ENCODE data around the gene SGCA.

SGCA gene

DNA sequence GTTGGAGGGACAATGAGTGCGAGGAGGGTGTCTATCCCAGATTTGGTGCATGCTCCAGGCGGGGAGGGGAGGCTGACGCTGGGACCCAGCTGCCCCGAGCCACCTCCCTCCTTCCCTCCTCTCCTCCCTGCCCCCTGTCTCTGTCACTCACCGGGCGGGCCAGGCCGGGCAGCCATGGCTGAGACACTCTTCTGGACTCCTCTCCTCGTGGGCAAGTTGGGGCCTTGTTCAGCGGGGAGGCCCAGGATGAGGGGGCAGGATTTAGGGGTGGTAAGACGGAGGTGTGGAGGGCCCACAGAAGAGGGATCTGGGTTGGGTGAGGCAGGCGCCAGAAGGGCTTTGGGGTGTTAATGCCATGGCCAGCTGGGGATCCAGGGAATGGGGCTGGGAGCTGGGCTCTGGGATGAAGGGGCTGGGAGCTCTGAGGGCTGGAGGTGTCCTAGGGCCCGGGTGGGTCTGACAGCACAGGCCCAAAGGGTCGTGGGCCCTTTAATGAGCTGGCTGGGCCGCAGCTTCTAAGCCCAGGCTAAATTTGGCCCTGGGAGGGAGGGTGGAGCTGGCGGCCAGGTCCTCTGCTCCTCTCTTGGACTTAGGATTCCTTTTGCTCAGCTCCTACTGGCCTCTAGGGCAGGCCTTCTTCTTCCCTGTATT, at the start of gene SGCA:
TSS of gene SGCA (plus strand) at position 139 of the 651 bp plus-strand sequence. CDS start at position 175, 36 bp downstream.
- no peaks in the 10 kb centered on the region for H3K36me3 ChIP-seq (ENCODE audit: control insufficient read depth, insufficient read depth, low read length)
- H3K27me3 ChIP-seq (ENCODE audit: control insufficient read depth, insufficient read depth, low read length) = peaks cover 5% of the 10 kb centered on the region
- H3K9me3 ChIP-seq (ENCODE audit: control insufficient read depth, low read length) = no peaks in the 10 kb centered on the region
- peak within 1 kb of the TSS; percentile 39 for H3K9ac ChIP-seq (ENCODE audit: low read length)
- H3K4me3 ChIP-seq (ENCODE audit: low read length) = no peak within 1 kb of the TSS
- peaks cover 11% of the 10 kb centered on the region for H3K4me1 ChIP-seq (ENCODE audit: control insufficient read depth, insufficient read depth, low read length)

DNA sequence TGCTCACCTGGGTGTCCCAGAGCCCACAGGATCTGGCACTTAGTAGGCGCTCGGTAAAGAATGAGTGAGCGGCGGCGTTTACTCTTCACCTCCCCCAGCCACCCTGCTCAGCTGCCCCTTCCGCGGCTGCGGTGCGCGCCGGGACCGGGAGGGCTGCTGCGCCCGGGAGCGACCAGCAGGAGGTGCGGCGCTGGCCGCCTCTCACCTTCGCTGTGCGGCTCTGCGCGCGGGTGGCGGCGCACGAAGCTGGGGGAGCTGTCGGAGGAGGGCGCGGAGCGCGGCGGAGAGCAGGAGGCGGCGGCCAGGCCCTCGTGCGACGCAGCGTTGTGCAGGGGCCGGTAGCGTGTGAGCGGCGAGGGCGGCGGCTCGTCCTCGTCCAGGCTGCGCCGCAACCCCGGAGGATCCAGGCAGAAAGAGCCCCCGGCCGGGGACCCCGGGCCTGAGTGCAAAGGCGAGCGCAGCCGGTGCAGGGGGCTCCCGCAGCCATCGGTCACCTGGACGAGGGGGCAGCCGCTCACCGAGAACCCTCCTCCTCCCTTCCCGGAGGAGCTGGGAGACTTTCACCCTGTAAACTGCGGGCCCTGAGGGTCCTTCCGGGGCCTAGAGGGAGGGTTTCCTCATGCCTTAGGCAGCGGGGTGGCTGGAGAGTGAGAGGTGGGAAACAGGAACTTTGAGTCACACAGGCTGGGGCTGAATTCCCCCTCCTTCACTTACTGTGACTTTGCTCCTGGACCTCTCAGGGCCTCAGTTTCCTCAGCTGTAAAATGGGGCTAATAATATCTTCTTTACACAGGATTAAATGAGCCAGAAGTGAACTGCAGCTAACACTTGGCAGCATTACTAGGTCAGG, 48.4 kb upstream of the SGCA start:
- Histone ChIP-seq H3K9me3 (ENCODE audit: control insufficient read depth, low read length) (no peaks in the 10 kb centered on the region), H3K9ac (ENCODE audit: low read length) (no peak overlapping the region), H3K36me3 (ENCODE audit: control insufficient read depth, insufficient read depth, low read length) (no peaks in the 10 kb centered on the region), H3K27me3 (ENCODE audit: control insufficient read depth, insufficient read depth, low read length) (peaks cover 17% of the 10 kb centered on the region), H3K4me3 (ENCODE audit: low read length) (no peak overlapping the region), H3K4me1 (ENCODE audit: control insufficient read depth, insufficient read depth, low read length) (peaks cover 13% of the 10 kb centered on the region)

DNA sequence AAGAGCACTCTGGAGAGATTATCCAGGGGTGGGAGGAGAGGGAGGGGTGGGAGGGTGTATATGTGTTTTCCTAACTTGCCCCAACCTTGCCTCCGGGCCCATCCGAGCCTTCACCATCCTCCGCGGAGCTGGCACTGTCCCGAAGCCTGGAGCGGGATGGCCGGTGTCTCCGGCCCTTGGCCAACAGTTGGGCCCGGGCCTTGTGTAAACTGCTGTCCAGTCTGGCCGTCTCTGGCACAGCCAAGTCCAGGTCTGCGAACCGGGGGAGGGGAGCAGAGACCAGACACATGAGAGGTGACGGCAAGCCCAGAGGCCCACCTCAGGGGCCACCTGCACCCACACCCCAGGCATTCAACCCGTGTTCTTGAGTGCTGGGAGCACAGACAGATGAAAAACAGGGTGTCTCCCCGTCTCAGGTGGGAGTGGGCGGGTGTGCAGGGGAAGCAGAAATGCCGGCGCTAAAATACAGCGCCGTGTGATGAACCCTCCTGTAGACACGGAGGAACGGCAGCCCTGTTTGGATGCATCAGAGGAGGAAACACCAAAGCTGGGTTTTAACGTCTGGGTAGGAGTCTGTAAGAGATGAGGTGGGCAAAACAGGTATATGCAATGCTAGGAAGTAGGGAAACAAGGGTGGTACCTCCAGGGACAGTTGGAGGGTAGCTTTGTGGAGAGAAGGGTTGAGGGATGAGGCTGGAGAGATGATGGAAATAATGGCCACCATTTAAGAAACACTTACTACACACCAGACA, 47.6 kb upstream of the SGCA start:
- H3K9me3 ChIP-seq (ENCODE audit: control insufficient read depth, low read length) = no peaks in the 10 kb centered on the region
- H3K27me3 ChIP-seq (ENCODE audit: control insufficient read depth, insufficient read depth, low read length) = peaks cover 17% of the 10 kb centered on the region
- peaks cover 9% of the 10 kb centered on the region for H3K4me1 ChIP-seq (ENCODE audit: control insufficient read depth, insufficient read depth, low read length)
- H3K9ac ChIP-seq (ENCODE audit: low read length) = no peak overlapping the region
- H3K36me3 ChIP-seq (ENCODE audit: control insufficient read depth, insufficient read depth, low read length) = no peaks in the 10 kb centered on the region
- H3K4me3 ChIP-seq (ENCODE audit: low read length) = no peak overlapping the region

DNA sequence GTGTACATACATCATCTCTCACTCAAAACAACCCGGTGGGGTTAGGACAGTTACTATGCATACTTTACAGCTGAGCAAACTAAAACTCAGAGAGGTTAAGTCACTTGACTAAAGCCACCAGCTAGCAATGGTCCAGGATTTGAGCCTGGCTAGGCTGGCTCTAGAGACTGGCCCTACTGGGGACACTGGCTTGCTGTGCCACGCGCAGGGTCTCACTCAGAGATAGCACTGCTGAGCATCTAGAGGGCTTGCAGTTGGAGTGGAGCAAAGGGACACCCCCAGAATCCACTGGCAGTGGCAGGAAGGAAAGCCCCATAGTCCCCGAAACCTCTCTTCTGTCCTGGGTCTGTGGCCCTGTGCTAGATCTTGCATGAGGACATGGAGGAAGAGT, 47.0 kb upstream of the SGCA start:
- no peaks in the 10 kb centered on the region for H3K36me3 ChIP-seq (ENCODE audit: control insufficient read depth, insufficient read depth, low read length)
- no peak overlapping the region for H3K4me3 ChIP-seq (ENCODE audit: low read length)
- H3K4me1 ChIP-seq (ENCODE audit: control insufficient read depth, insufficient read depth, low read length) = peaks cover 13% of the 10 kb centered on the region
- no peak overlapping the region for H3K9ac ChIP-seq (ENCODE audit: low read length)
- no peaks in the 10 kb centered on the region for H3K9me3 ChIP-seq (ENCODE audit: control insufficient read depth, low read length)
- H3K27me3 ChIP-seq (ENCODE audit: control insufficient read depth, insufficient read depth, low read length) = peaks cover 17% of the 10 kb centered on the region

DNA sequence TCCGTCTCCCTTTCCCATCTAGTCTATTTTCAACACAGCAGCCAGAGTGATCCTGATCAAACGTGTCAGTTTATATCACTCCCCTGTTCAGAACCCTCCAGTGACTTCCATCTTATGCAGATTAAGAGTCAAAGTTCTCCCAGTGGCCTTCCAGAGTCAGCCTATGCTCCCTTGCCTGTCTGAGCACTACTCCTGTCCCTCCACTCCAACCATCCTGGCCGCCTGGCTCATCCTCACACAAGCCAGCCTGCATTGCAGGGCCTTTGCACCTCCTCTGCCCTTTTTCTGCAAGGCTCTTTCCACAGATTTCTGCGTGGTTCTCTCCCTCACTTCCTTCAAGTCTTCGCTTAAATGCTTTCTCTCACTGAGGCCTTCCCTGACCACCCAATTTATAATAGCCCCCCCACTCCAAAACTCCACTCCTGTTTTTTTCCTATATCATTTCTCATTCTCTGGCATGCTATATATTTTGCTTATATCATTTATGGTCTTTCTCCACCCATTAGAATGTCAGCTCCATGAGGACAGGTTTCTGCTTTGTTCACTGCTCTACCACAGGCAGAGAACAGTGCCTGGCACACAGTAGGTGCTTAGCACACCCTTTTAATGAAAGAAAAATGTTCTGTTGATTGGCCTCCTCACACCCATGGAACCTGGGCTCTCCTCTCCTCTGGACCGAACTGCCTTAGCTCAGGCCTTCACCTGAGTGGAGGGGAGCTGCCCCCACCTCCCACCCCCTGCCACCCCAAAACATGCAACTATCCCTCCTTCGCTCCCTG, 45.1 kb upstream of the SGCA start:
- H3K36me3 ChIP-seq (ENCODE audit: control insufficient read depth, insufficient read depth, low read length) = no peaks in the 10 kb centered on the region
- H3K27me3 ChIP-seq (ENCODE audit: control insufficient read depth, insufficient read depth, low read length) = peaks cover 17% of the 10 kb centered on the region
- H3K4me1 ChIP-seq (ENCODE audit: control insufficient read depth, insufficient read depth, low read length) = peaks cover 17% of the 10 kb centered on the region
- no peak overlapping the region for H3K9ac ChIP-seq (ENCODE audit: low read length)
- H3K9me3 ChIP-seq (ENCODE audit: control insufficient read depth, low read length) = no peaks in the 10 kb centered on the region
- H3K4me3 ChIP-seq (ENCODE audit: low read length) = no peak overlapping the region

DNA sequence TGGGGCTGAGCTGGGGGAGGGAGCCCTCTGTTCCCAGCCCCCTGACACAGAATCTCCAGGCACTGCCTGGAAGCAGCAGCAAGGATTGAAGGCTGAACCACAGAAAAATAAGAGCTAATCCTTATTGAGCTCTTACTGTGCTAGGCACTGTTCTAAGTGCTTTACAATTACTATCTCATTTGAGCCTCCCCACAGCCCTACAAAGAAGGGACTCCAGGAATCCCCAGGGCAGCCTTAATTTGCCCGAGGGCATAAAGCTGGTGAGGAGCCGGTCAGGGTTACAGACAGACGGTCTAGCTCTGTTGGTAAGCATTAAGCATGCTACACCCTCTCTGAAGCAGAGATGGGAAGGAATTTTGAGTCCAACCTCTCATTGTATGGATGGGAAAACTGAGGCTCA, 42.9 kb upstream of the SGCA start:
- no peaks in the 10 kb centered on the region for H3K9me3 ChIP-seq (ENCODE audit: control insufficient read depth, low read length)
- peaks cover 8% of the 10 kb centered on the region for H3K27me3 ChIP-seq (ENCODE audit: control insufficient read depth, insufficient read depth, low read length)
- peaks cover 11% of the 10 kb centered on the region for H3K4me1 ChIP-seq (ENCODE audit: control insufficient read depth, insufficient read depth, low read length)
- no peak overlapping the region for H3K4me3 ChIP-seq (ENCODE audit: low read length)
- no peak overlapping the region for H3K9ac ChIP-seq (ENCODE audit: low read length)
- H3K36me3 ChIP-seq (ENCODE audit: control insufficient read depth, insufficient read depth, low read length) = no peaks in the 10 kb centered on the region

DNA sequence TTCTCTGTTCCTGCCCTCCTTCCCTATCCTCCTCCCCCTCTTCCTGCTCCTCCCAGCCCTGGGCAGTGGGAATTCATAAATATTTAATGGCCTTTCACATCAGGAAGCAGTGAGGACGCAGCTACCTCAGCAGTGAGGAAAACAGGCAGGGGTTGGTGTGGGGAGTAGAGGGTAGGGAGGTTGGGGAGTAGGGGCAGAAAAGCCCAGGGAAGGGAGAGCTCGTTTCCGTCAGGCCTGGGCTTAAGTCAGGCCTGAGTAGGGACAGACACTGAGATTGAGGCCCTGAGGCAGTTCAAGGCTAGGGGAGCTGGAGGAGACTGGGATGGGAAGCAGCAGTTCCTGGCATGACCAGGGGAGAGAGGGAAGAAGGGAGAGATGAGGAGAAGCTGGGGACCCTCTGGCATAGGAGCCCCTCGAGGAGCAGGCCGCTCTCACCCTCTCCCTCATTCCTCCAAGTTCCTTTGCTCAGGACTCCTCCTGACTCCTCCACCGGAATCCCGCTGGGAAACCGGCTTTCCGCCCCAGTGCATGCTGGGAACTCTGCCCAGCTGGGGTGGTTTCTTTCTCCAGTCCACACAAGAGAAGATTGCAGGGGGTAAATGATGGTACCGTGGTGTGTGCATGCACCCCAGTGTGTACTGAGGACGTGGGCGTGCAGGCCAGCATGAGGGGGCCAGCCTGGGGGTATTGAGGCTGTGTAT, 42.0 kb upstream of the SGCA start:
- Histone ChIP-seq H3K9ac (ENCODE audit: low read length) (no peak overlapping the region), H3K4me3 (ENCODE audit: low read length) (no peak overlapping the region)

DNA sequence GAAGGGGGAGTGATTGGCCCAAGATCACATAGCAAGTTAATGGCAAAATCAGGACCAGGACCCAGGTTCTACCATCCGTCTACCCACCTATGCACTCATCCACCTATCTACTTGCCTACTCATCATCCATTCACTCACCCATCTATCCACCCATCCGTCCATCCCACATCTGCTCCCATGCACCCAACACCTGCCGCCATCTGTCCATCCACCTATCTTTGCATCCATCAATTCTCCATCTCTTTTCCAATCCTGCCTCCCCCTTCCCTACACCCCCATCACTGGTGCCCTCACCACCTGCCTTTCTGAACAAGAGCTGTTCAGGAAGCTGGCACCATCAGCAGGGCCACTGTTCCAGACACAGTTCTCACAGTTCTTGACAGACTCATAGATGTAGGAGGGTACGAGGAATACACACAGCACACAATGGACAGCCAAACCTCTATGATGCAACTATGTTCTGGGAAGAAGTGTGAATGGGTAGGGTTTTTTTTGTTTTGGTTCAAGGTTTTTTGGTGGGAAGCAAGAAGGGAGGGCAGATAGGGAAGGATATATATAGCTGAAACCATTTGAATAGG, 40.3 kb upstream of the SGCA start:
- Histone ChIP-seq H3K36me3 (ENCODE audit: control insufficient read depth, insufficient read depth, low read length) (no peaks in the 10 kb centered on the region), H3K27me3 (ENCODE audit: control insufficient read depth, insufficient read depth, low read length) (peaks cover 23% of the 10 kb centered on the region), H3K9ac (ENCODE audit: low read length) (no peak overlapping the region)

More for the DNA sequence above, 42.0 kb upstream of the SGCA start:
- Histone ChIP-seq H3K36me3 (ENCODE audit: control insufficient read depth, insufficient read depth, low read length) (no peaks in the 10 kb centered on the region), H3K4me1 (ENCODE audit: control insufficient read depth, insufficient read depth, low read length) (peaks cover 18% of the 10 kb centered on the region), H3K9me3 (ENCODE audit: control insufficient read depth, low read length) (no peaks in the 10 kb centered on the region), H3K27me3 (ENCODE audit: control insufficient read depth, insufficient read depth, low read length) (peaks cover 10% of the 10 kb centered on the region)

DNA sequence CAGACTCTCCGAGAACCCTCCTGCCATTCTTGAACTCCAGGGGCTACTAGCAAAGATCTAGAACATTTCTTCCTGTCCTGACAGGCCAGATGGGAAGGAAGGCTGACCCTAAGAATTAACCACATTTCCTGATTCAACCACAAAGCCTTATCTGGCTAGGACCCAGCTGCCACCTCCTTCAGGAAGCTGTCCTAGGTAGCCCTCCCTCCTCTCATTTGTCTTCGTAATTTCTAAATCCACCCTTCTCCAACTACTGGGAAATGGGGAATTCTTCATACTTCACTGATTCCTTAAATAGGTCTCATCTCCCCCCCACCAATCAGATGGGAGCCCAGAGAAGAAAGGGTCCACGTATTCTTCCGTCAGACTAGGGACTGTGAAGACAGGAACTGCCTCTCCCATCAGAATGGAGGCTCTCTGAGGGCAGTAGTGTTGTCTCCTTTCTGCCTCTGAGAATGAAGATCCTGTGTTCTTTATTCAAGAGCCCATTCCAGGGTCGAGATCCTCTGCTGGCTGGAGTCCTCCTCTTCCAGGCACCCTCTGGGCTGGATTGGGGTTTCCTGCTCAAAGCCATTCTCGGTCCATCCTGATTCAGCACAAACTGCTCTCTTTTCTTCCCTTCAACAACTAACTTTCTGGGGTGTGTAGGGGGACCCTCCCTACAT, 38.0 kb upstream of the SGCA start:
- H3K4me1 ChIP-seq (ENCODE audit: control insufficient read depth, insufficient read depth, low read length) = peaks cover 22% of the 10 kb centered on the region
- peaks cover 28% of the 10 kb centered on the region for H3K27me3 ChIP-seq (ENCODE audit: control insufficient read depth, insufficient read depth, low read length)

More for the DNA sequence above, 40.3 kb upstream of the SGCA start:
- Histone ChIP-seq H3K9me3 (ENCODE audit: control insufficient read depth, low read length) (no peaks in the 10 kb centered on the region), H3K4me1 (ENCODE audit: control insufficient read depth, insufficient read depth, low read length) (peaks cover 20% of the 10 kb centered on the region), H3K4me3 (ENCODE audit: low read length) (no peak overlapping the region)

GRCh38 chr17:50128441-50129352, 37.1 kb upstream of the SGCA start:
- Histone ChIP-seq H3K4me1 (ENCODE audit: control insufficient read depth, insufficient read depth, low read length) (peaks cover 27% of the 10 kb centered on the region), H3K9me3 (ENCODE audit: control insufficient read depth, low read length) (no peaks in the 10 kb centered on the region), H3K9ac (ENCODE audit: low read length) (peak overlapping the region; percentile 28), H3K4me3 (ENCODE audit: low read length) (peak overlapping the region; percentile 31), H3K27me3 (ENCODE audit: control insufficient read depth, insufficient read depth, low read length) (peaks cover 28% of the 10 kb centered on the region), H3K36me3 (ENCODE audit: control insufficient read depth, insufficient read depth, low read length) (no peaks in the 10 kb centered on the region)

More for the DNA sequence above, 38.0 kb upstream of the SGCA start:
- Histone ChIP-seq H3K9me3 (ENCODE audit: control insufficient read depth, low read length) (no peaks in the 10 kb centered on the region), H3K4me3 (ENCODE audit: low read length) (no peak overlapping the region), H3K36me3 (ENCODE audit: control insufficient read depth, insufficient read depth, low read length) (no peaks in the 10 kb centered on the region), H3K9ac (ENCODE audit: low read length) (no peak overlapping the region)
